Neural progenitor cell (in vitro differentiated cells): ENCODE measurements around the gene FIP1L1. TPM values are rescaled to one million over a fixed set of nuclear protein-coding genes. Genes with fewer than 3 reads are reported as not detected.
A peak's percentile ranks its signal among the peaks of the same experiment; 100 is the strongest.
"Not testable (repeated sequence)": the region's sequence is repeated elsewhere in the genome, so short reads cannot be mapped to it uniquely, and the experiment has no call there.

ENCODE experiments used
- DNase-seq: peaks from one replicate; pipeline ENCODE4 v3.0.0-alpha.2; 2016; ENCODE audit warnings: low spot score
- H2AFZ ChIP-seq: fragments of 200-600 bp; sonication (generic); replicated peaks from 2 replicates; pipeline ENCODE4 v1.6.1; 2016; ENCODE audit warnings: antibody characterized with exemption
- H3F3A ChIP-seq: fragments of 200-600 bp; sonication (generic); 2 replicates; pipeline ENCODE4 v1.6.1; 2016; ENCODE audit warnings: antibody characterized with exemption, low read depth
- H3K27ac ChIP-seq: fragments of 200-600 bp; sonication (generic); 2 replicates; pipeline ENCODE4 v1.5.1; 2016; ENCODE audit warnings: mild to moderate bottlenecking
- H3K27me3 ChIP-seq: fragments of 200-600 bp; sonication (generic); 2 replicates; pipeline ENCODE4 v1.6.1; 2016; ENCODE audit warnings: mild to moderate bottlenecking, moderate library complexity
- H3K36me3 ChIP-seq: fragments of 200-600 bp; sonication (generic); 2 replicates; pipeline ENCODE4 v1.5.1; 2016
- H3K4me1 ChIP-seq: fragments of 200-600 bp; sonication (generic); 2 replicates; pipeline ENCODE4 v1.6.1; 2016; ENCODE audit warnings: mixed run types
- H3K4me2 ChIP-seq: fragments of 200-600 bp; sonication (generic); 2 replicates; pipeline ENCODE4 v1.6.1; 2016
- H3K4me3 ChIP-seq: fragments of 200-600 bp; sonication (generic); 2 replicates; pipeline ENCODE4 v1.5.1; 2016
- H3K79me2 ChIP-seq: fragments of 200-600 bp; sonication (generic); 2 replicates; pipeline ENCODE4 v1.6.1; 2016; ENCODE audit warnings: low read depth
- H3K9ac ChIP-seq: fragments of 200-600 bp; sonication (generic); 2 replicates; pipeline ENCODE4 v1.6.1; 2016
- H3K9me3 ChIP-seq: fragments of 200-600 bp; sonication (generic); 2 replicates; pipeline ENCODE4 v1.5.1; 2016; ENCODE audit warnings: low read depth
- H4K20me1 ChIP-seq: fragments of 200-600 bp; sonication (generic); 2 replicates; pipeline ENCODE4 v1.6.1; 2016; ENCODE audit warnings: low read depth
- H3K27ac Mint-ChIP-seq: 3 replicates; pipeline ENCODE4 v1.8.0; 2021; ENCODE audit warnings: mixed read lengths
- H3K27me3 Mint-ChIP-seq: 2 replicates; pipeline ENCODE4 v1.8.0; 2022; ENCODE audit warnings: low read depth, mild to moderate bottlenecking, inconsistent platforms, moderate library complexity, mixed read lengths; ENCODE audit not compliant: insufficient read depth
- H3K36me3 Mint-ChIP-seq: 3 replicates; pipeline ENCODE4 v1.8.0; 2021; ENCODE audit warnings: mixed read lengths
- H3K4me1 Mint-ChIP-seq: 3 replicates; pipeline ENCODE4 v1.8.0; 2021; ENCODE audit warnings: mixed read lengths
- H3K4me3 Mint-ChIP-seq: 3 replicates; pipeline ENCODE4 v1.8.0; 2021; ENCODE audit warnings: mild to moderate bottlenecking, moderate library complexity, mixed read lengths
- H3K9me3 Mint-ChIP-seq: 3 replicates; pipeline ENCODE4 v1.8.0; 2020; ENCODE audit warnings: mixed read lengths
- EZH2 ChIP-seq: fragments of 200-600 bp; sonication (generic); IDR thresholded peaks from 2 replicates; pipeline ENCODE4 v1.6.1; 2017; ENCODE audit warnings: antibody characterized with exemption, mild to moderate bottlenecking, moderate library complexity
- EZH2phosphoT487 ChIP-seq: fragments of 200-600 bp; sonication (generic); IDR thresholded peaks from 2 replicates; pipeline ENCODE4 v1.6.1; 2017; ENCODE audit warnings: antibody characterized with exemption
- total RNA-seq: library from RNA; depleted of rRNA; stranded (reverse); fragments of >200 nt; gene quantifications from 2 replicates; pipeline ENCODE4 v1.2.3, GENCODE V29; 2015; ENCODE audit warnings: low replicate concordance
- TF ChIP-seq, protein P1 (sequence below): fragments of 200-600 bp; sonication (generic); IDR thresholded peaks from 2 replicates; pipeline ENCODE4 v1.5.1; 2017; ENCODE audit warnings: antibody characterized with exemption, mild to moderate bottlenecking

Gene FIP1L1
- total RNA-seq, 1 donor from 2014 or later: 88.5 TPM

- Histone ChIP-seq H3K4me2 (peak overlapping the region; percentile 80), H3K4me3 (peak overlapping the region; percentile 79), H4K20me1 (peaks cover 36% of the 10 kb centered on the region), H3K79me2 (peaks cover 44% of the 10 kb centered on the region), H3F3A (no peaks in the 10 kb centered on the region), H3K4me1 (peaks cover 12% of the 10 kb centered on the region), H3K9ac (no peak overlapping the region), H3K9me3 (no peaks in the 10 kb centered on the region), H2AFZ (peak overlapping the region; percentile 82), H3K27ac (no peak overlapping the region), H3K36me3 (no peaks in the 10 kb centered on the region), H3K27me3 (peaks cover 33% of the 10 kb centered on the region)
- Mint-ChIP-seq H3K4me3 (peak overlapping the region; percentile 93), H3K27ac (no peak overlapping the region), H3K36me3 (peaks cover 2% of the 10 kb centered on the region), H3K9me3 (no peaks in the 10 kb centered on the region), H3K27me3 (peaks cover 3% of the 10 kb centered on the region), H3K4me1 (peaks cover 14% of the 10 kb centered on the region)
- TF ChIP-seq, protein P1, sequence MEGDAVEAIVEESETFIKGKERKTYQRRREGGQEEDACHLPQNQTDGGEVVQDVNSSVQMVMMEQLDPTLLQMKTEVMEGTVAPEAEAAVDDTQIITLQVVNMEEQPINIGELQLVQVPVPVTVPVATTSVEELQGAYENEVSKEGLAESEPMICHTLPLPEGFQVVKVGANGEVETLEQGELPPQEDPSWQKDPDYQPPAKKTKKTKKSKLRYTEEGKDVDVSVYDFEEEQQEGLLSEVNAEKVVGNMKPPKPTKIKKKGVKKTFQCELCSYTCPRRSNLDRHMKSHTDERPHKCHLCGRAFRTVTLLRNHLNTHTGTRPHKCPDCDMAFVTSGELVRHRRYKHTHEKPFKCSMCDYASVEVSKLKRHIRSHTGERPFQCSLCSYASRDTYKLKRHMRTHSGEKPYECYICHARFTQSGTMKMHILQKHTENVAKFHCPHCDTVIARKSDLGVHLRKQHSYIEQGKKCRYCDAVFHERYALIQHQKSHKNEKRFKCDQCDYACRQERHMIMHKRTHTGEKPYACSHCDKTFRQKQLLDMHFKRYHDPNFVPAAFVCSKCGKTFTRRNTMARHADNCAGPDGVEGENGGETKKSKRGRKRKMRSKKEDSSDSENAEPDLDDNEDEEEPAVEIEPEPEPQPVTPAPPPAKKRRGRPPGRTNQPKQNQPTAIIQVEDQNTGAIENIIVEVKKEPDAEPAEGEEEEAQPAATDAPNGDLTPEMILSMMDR: no peak
- TF ChIP-seq EZH2 (no peak), EZH2phosphoT487 (no peak)
- DNase-seq: no peak
These were observed 541 bp upstream of the FIP1L1 start for GRCh38 chr4:53376900-53377299.

DNA sequence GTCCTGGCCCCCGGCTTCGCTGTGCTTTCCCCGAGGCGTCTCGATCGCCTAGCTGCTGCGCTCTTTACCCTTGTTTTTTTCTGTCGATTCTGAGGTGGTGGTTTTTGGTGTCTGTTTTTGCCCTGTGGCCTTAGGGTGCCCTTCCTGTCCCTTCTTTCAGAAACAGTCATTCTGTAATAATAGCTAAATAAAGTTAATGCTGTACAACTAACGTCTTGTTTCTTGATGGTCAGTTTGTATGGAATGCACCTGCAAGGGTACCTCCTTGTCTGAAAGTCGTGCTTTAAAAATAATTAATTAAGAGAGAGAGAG, 686 bp downstream of the FIP1L1 start:
- Mint-ChIP-seq H3K9me3 (no peaks in the 10 kb centered on the region), H3K4me1 (peaks cover 14% of the 10 kb centered on the region), H3K4me3 (peak overlapping the region; percentile 93), H3K27ac (peak overlapping the region; percentile 90), H3K27me3 (peaks cover 3% of the 10 kb centered on the region), H3K36me3 (peaks cover 2% of the 10 kb centered on the region)
- Histone ChIP-seq H3K79me2 (peaks cover 56% of the 10 kb centered on the region), H3K9me3 (no peaks in the 10 kb centered on the region), H2AFZ (peak overlapping the region; percentile 82), H4K20me1 (peaks cover 36% of the 10 kb centered on the region), H3K9ac (peak overlapping the region; percentile 88), H3F3A (no peaks in the 10 kb centered on the region), H3K27ac (no peak overlapping the region), H3K4me2 (peak overlapping the region; percentile 80), H3K27me3 (peaks cover 21% of the 10 kb centered on the region), H3K4me3 (peak overlapping the region; percentile 79), H3K36me3 (no peaks in the 10 kb centered on the region), H3K4me1 (peaks cover 12% of the 10 kb centered on the region)
- TF ChIP-seq EZH2phosphoT487 (no peak), EZH2 (no peak)
- TF ChIP-seq, protein P1: no peak
- no peak for DNase-seq

- no peak overlapping the region for H2AFZ ChIP-seq
- no peak overlapping the region for H3K9ac ChIP-seq
- H3K9me3 ChIP-seq: no peaks in the 10 kb centered on the region
- H3K27me3 ChIP-seq: peaks cover under 1% of the 10 kb centered on the region
- H3K4me3 ChIP-seq: peak overlapping the region; percentile 79
- peaks cover 12% of the 10 kb centered on the region for H3K4me1 ChIP-seq
- no peak overlapping the region for H3K27ac Mint-ChIP-seq
- no peaks in the 10 kb centered on the region for H3K9me3 Mint-ChIP-seq
- H3K4me1 Mint-ChIP-seq: peaks cover 14% of the 10 kb centered on the region
- no peak overlapping the region for H3K27ac ChIP-seq
- H3K36me3 Mint-ChIP-seq: peaks cover 8% of the 10 kb centered on the region
- peaks cover 61% of the 10 kb centered on the region for H3K79me2 ChIP-seq
- H3K27me3 Mint-ChIP-seq: peaks cover 3% of the 10 kb centered on the region
- no peak overlapping the region for H3K4me3 Mint-ChIP-seq
- peak overlapping the region; percentile 80 for H3K4me2 ChIP-seq
- TF ChIP-seq, protein P1: no peak
- TF ChIP-seq EZH2 (no peak), EZH2phosphoT487 (no peak)
- DNase-seq: no peak
- H3F3A ChIP-seq: no peaks in the 10 kb centered on the region
- peaks cover 8% of the 10 kb centered on the region for H3K36me3 ChIP-seq
- H4K20me1 ChIP-seq: peaks cover 36% of the 10 kb centered on the region
These were observed 2.8 kb downstream of the FIP1L1 start for GRCh38 chr4:53380221-53380620.

DNA sequence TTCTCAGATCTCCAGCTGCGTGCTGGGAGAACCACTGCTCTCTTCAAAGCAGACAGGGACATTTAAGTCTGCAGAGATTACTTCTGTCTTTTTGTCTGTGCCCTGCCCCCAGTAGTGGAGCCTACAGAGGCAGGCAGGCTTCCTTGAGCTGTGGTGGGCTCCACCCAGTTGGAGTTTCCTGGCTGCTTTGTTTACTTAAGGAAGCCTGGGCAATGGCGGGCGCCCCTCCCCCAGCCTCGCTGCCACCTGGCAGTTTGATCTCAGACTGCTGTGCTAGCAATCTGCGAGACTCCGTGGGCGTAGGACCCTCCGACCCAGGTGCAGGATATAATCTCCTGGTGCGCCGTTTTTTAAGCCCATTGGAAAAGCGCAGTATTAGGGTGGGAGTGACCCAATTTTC, 32.0 kb downstream of the FIP1L1 start:
- H3K4me1 Mint-ChIP-seq, H3K9me3 ChIP-seq, H3K4me3 ChIP-seq, H3K27ac Mint-ChIP-seq, H2AFZ ChIP-seq, DNase-seq, H3K27ac ChIP-seq, H3K9ac ChIP-seq, H3K36me3 ChIP-seq, H3K27me3 Mint-ChIP-seq, H3K4me1 ChIP-seq, H3K27me3 ChIP-seq, H3K4me2 ChIP-seq, H3K4me3 Mint-ChIP-seq, H3F3A ChIP-seq: not testable (repeated sequence)
- peaks cover 10% of the 10 kb centered on the region for H4K20me1 ChIP-seq
- peaks cover 29% of the 10 kb centered on the region for H3K9me3 Mint-ChIP-seq
- peaks cover 40% of the 10 kb centered on the region for H3K36me3 Mint-ChIP-seq
- H3K79me2 ChIP-seq: peaks cover 64% of the 10 kb centered on the region
